Caco-2 (cell line): ENCODE data around the gene ENAH. TPM values are rescaled to one million over a fixed set of nuclear protein-coding genes. Genes with fewer than 3 reads are reported as not detected.

ENCODE experiments used
- BruUV-seq: library from RNA; stranded (reverse); fragments of 400-500 nt; replicated peaks from 2 replicates; lab custom pipeline; 2021; lab: Mats Ljungman, UMichigan
- CTCF ChIA-PET: fragments of 300-600 bp; sonication (Branson Sonifier 250); formaldehyde crosslinking; loops from one replicate; lab custom pipeline; 2022; ENCODE audit warnings: antibody characterized with exemption; lab: Charles Lee
- POLR2A ChIA-PET: fragments of 300-600 bp; sonication (Branson Sonifier 250); formaldehyde crosslinking; loops from one replicate; lab custom pipeline; 2022; ENCODE audit warnings: antibody characterized with exemption; lab: Charles Lee
- DNase-seq, 2 experiments: peaks; one replicate each; pipeline versions ENCODE4 v3.0.0 to v3.0.0-alpha.2; 2020 to 2022
- H3K27me3 ChIP-seq: replicated peaks from 2 replicates; pipeline ENCODE4 v1.6.0; 2011; ENCODE audit warnings: low read length; ENCODE audit not compliant: control insufficient read depth, insufficient read depth
- H3K36me3 ChIP-seq: 2 replicates; pipeline ENCODE4 v1.5.1; 2011; ENCODE audit warnings: low read length; ENCODE audit not compliant: control insufficient read depth, insufficient read depth
- H3K4me1 ChIP-seq: fragments of 250-450 bp; sonication (Bioruptor Pico); 2 replicates; pipeline ENCODE4 v1.5.1; 2020; ENCODE audit warnings: mild to moderate bottlenecking
- H3K4me3 ChIP-seq: 2 replicates; pipeline ENCODE4 v1.5.1; 2011; ENCODE audit warnings: low read depth, mild to moderate bottlenecking, control low read depth, low read length
- H3K9me3 ChIP-seq: fragments of 250-450 bp; sonication (Bioruptor Pico); 2 replicates; pipeline ENCODE4 v1.5.1; 2020; ENCODE audit warnings: mild to moderate bottlenecking, moderate library complexity
- H3K27ac Mint-ChIP-seq: one replicate; pipeline ENCODE4 v1.8.0; 2022; ENCODE audit warnings: mixed read lengths; ENCODE audit not compliant: unreplicated experiment
- H3K27me3 Mint-ChIP-seq: one replicate; pipeline ENCODE4 v1.8.0; 2022; ENCODE audit warnings: mixed read lengths; ENCODE audit not compliant: insufficient read depth, unreplicated experiment
- H3K36me3 Mint-ChIP-seq: one replicate; pipeline ENCODE4 v1.8.0; 2022; ENCODE audit warnings: mild to moderate bottlenecking, mixed read lengths; ENCODE audit not compliant: insufficient read depth, unreplicated experiment
- H3K4me1 Mint-ChIP-seq: one replicate; pipeline ENCODE4 v1.8.0; 2022; ENCODE audit warnings: low read depth, mixed read lengths; ENCODE audit not compliant: unreplicated experiment
- H3K4me3 Mint-ChIP-seq: one replicate; pipeline ENCODE4 v1.8.0; 2022; ENCODE audit warnings: mild to moderate bottlenecking, moderate library complexity, mixed read lengths; ENCODE audit not compliant: unreplicated experiment
- H3K9me3 Mint-ChIP-seq: one replicate; pipeline ENCODE4 v1.8.0; 2022; ENCODE audit warnings: mixed read lengths; ENCODE audit not compliant: unreplicated experiment
- intact Hi-C: fragments of 100-400 bp; cut with micrococcal nuclease; formaldehyde crosslinking; loops from one replicate; pipeline ENCODE4 v1.10.0; 2022; ENCODE audit not compliant: unreplicated experiment
- total RNA-seq: library from RNA; stranded (reverse); gene quantifications from 2 replicates; pipeline ENCODE4 v1.2.3, GENCODE V29; 2022
- TF ChIP-seq, protein P1 (sequence below), 2 experiments: fragments of 200-600 bp in 1 of 2; IDR thresholded peaks; 1 replicate in 1 of 2; 2 replicates in 1 of 2; pipeline versions ENCODE4 v1.5.1 to v1.8.0; 2011 to 2022; ENCODE audit warnings: antibody characterized with exemption in 1 of 2, control low read depth in 1 of 2, inconsistent platforms in 1 of 2, low read depth in 1 of 2, low read length in 1 of 2, mild to moderate bottlenecking in 1 of 2, moderate library complexity in 1 of 2; ENCODE audit not compliant: insufficient read depth in 1 of 2, severe bottlenecking in 1 of 2, unreplicated experiment in 1 of 2

Gene ENAH
- total RNA-seq, 1 experiment from 2014 or later, result 78.0 TPM

DNA sequence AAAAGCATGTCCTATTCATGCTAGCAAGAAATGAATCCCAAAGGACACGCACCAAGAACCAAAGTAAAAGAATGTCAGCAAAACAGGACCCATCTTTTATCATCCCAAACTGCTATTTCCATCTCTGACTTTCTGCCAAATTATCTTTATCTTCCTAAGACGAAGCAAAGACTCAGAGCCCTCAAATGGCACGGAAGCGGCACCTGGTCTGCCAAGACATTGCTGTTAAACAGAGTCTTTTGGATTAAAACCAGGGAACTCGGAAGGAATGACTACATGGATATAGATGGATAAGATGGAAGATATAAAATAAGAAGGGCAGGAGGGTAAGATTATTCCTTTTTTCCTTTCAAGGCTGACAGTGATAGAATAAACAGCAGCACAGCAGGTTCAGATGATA lies 164.2 kb downstream of the ENAH start:
- Mint-ChIP-seq H3K36me3 (peaks cover 2% of the 10 kb centered on the region), H3K4me3 (no peak overlapping the region), H3K9me3 (no peaks in the 10 kb centered on the region), H3K27me3 (no peaks in the 10 kb centered on the region), H3K4me1 (no peaks in the 10 kb centered on the region), H3K27ac (no peak overlapping the region)
- intact Hi-C loops, result no loop called here
- H3K4me1 ChIP-seq, result no peaks in the 10 kb centered on the region
- TF ChIP-seq, protein P1, sequence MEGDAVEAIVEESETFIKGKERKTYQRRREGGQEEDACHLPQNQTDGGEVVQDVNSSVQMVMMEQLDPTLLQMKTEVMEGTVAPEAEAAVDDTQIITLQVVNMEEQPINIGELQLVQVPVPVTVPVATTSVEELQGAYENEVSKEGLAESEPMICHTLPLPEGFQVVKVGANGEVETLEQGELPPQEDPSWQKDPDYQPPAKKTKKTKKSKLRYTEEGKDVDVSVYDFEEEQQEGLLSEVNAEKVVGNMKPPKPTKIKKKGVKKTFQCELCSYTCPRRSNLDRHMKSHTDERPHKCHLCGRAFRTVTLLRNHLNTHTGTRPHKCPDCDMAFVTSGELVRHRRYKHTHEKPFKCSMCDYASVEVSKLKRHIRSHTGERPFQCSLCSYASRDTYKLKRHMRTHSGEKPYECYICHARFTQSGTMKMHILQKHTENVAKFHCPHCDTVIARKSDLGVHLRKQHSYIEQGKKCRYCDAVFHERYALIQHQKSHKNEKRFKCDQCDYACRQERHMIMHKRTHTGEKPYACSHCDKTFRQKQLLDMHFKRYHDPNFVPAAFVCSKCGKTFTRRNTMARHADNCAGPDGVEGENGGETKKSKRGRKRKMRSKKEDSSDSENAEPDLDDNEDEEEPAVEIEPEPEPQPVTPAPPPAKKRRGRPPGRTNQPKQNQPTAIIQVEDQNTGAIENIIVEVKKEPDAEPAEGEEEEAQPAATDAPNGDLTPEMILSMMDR (IDR thresholded peaks at IDR 0.05; ENCODE audit: insufficient read depth in 1 of 2, low read depth in 1 of 2, low read length in 1 of 2, severe bottlenecking in 1 of 2, unreplicated experiment in 1 of 2), result no peak
- ChIA-PET POLR2A (no interaction called here), CTCF (no interaction called here)
- no peak for DNase-seq
- no peaks in the 10 kb centered on the region for H3K27me3 ChIP-seq
- no peaks in the 10 kb centered on the region for H3K36me3 ChIP-seq
- H3K9me3 ChIP-seq, result no peaks in the 10 kb centered on the region
- no TSS peak for BruUV-seq
- no peak overlapping the region for H3K4me3 ChIP-seq

DNA sequence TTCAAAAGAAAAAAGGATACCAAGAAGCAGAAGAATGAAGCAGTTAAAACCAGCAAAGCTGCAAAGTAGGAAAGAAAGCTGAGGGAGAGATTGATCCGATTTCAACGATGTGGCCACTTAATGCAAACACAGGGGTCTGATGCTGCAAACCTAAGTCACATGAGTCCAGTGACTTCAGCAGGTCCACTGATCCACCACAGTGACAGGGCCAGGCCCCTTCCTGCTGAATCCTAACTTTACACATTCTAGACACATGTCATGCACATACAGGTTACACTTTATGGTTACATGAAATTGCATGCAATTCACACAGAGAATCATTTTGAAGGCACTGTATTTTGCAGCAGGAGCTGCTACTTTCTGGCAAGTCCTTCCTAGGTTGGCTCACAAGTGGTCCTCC lies 166.1 kb downstream of the ENAH start:
- CTCF ChIA-PET, result no interaction called here
- peaks cover 2% of the 10 kb centered on the region for H3K36me3 Mint-ChIP-seq

DNA sequence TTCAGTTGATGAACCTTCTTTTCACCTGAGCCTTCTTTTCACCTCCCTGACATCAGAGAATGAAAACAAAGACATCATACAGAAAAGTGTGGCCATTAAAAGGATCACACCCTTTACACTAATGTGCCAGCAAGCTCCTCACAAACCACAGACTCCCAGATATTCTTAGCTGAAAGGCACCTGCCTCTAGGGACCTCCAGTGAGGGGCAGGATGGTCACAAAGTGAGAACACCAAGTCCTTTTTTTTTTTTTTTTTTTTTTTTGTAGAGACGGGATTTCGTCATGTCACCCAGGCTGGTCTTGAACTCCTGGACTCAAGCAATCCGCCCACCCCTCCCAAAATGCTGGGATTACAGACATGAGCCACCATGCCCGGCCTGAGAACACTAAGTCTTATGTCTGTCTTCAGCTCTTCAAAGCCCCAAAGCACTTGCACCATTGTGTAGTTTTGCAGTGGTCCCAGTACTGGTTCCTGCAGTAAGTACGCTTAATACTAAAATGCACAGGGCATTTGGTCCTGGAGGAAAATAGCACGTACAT lies 166.9 kb downstream of the ENAH start:
- H3K4me3 Mint-ChIP-seq, result no peak overlapping the region
- intact Hi-C loops, result no loop called here
- peaks cover 8% of the 10 kb centered on the region for H3K4me1 Mint-ChIP-seq
- no peaks in the 10 kb centered on the region for H3K27me3 ChIP-seq
- peaks cover 5% of the 10 kb centered on the region for H3K36me3 Mint-ChIP-seq
- CTCF ChIA-PET, result no interaction called here
- H3K27ac Mint-ChIP-seq, result no peak overlapping the region
- H3K27me3 Mint-ChIP-seq, result no peaks in the 10 kb centered on the region
- POLR2A ChIA-PET, result no interaction called here
- H3K4me3 ChIP-seq, result no peak overlapping the region
- TF ChIP-seq, protein P1 (IDR thresholded peaks at IDR 0.05; ENCODE audit: insufficient read depth in 1 of 2, low read depth in 1 of 2, low read length in 1 of 2, severe bottlenecking in 1 of 2, unreplicated experiment in 1 of 2), result no peak
- H3K4me1 ChIP-seq, result no peaks in the 10 kb centered on the region
- H3K36me3 ChIP-seq, result no peaks in the 10 kb centered on the region
- no peaks in the 10 kb centered on the region for H3K9me3 ChIP-seq
- DNase-seq, result no peak
- H3K9me3 Mint-ChIP-seq, result no peaks in the 10 kb centered on the region
- no TSS peak for BruUV-seq

More for the DNA sequence above, 166.1 kb downstream of the ENAH start:
- Histone ChIP-seq H3K9me3 (no peaks in the 10 kb centered on the region), H3K4me1 (no peaks in the 10 kb centered on the region), H3K36me3 (no peaks in the 10 kb centered on the region), H3K4me3 (no peak overlapping the region), H3K27me3 (no peaks in the 10 kb centered on the region)
- Mint-ChIP-seq H3K27me3 (no peaks in the 10 kb centered on the region), H3K4me1 (peaks cover 4% of the 10 kb centered on the region), H3K9me3 (no peaks in the 10 kb centered on the region), H3K4me3 (no peak overlapping the region), H3K27ac (no peak overlapping the region)
- TF ChIP-seq, protein P1 (IDR thresholded peaks at IDR 0.05; ENCODE audit: insufficient read depth in 1 of 2, low read depth in 1 of 2, low read length in 1 of 2, severe bottlenecking in 1 of 2, unreplicated experiment in 1 of 2), result no peak
- POLR2A ChIA-PET, result no interaction called here
- BruUV-seq, result no TSS peak
- intact Hi-C loops, result no loop called here
- no peak for DNase-seq
